Psoas muscle (tissue), 8 donors: ENCODE measurements around the gene CCDC187. TPM values are rescaled to one million over a fixed set of nuclear protein-coding genes. Genes with fewer than 3 reads are reported as not detected.

Experiments
- ATAC-seq, 4 donors: fragments of 200-7000 bp; cut with Tn5 transposase; one replicate each; pipeline ENCODE4 v1.9.1; 2020; ENCODE audit warnings: moderate library complexity in 3 of 4, mild to moderate bottlenecking in 2 of 4
- DNase-seq, 2 donors: peaks; one replicate each; pipeline ENCODE4 v3.0.0-alpha.2; 2020
- H3K27ac ChIP-seq: fragments of 200-600 bp; one replicate; pipeline ENCODE4 v1.8.0; 2022
- H3K27me3 ChIP-seq, 3 donors: fragments of 200-600 bp in 1 of 3; one replicate each; pipeline versions ENCODE4 v1.6.1 to v1.8.0; 2013 to 2022; ENCODE audit warnings: low read length in 2 of 3, mild to moderate bottlenecking in 2 of 3, moderate library complexity in 1 of 3; ENCODE audit not compliant: insufficient read depth in 3 of 3
- H3K36me3 ChIP-seq, 2 donors: fragments of 200-600 bp in 1 of 2; one replicate each; pipeline versions ENCODE4 v1.6.1 to v1.8.0; 2013 to 2022; ENCODE audit warnings: low read depth in 1 of 2, mild to moderate bottlenecking in 1 of 2, moderate library complexity in 1 of 2; ENCODE audit not compliant: insufficient read depth in 1 of 2
- H3K4me1 ChIP-seq: fragments of 200-600 bp; one replicate; pipeline ENCODE4 v1.8.0; 2022
- H3K4me3 ChIP-seq: fragments of 200-600 bp; one replicate; pipeline ENCODE4 v1.8.0; 2022; ENCODE audit warnings: mild to moderate bottlenecking
- H3K9me3 ChIP-seq: fragments of 200-600 bp; one replicate; pipeline ENCODE4 v1.8.0; 2022
- CTCF ChIP-seq: fragments of 200-600 bp; IDR thresholded peaks from one replicate; pipeline ENCODE4 v1.8.0; 2022; ENCODE audit warnings: antibody characterized with exemption
- WGBS, 3 donors: extraction: QIAGEN DNeasy Blood & Tissue Kit; methylation state at CpG; one replicate each; pipeline versions ENCODE4 v1.1.6 to v1.1.7; 2013; 5-methylcytosine and 5-hydroxymethylcytosine counted together
- intact Hi-C, 2 donors: fragments of 100-400 bp; cut with DNase I; formaldehyde crosslinking; loops; one replicate each; pipeline versions ENCODE4 v1.11.0 to v1.14.2; 2022
- polyA plus RNA-seq, 3 donors: library from polyadenylated mRNA; stranded (reverse); fragments of 200-250 nt; gene quantifications; one replicate each; pipeline ENCODE4 v1.2.3, GENCODE V29; 2013
- total RNA-seq, 4 donors: library from RNA; stranded (reverse); fragmentation: NEBNext Ultra II Directional in 2 of 4; extraction: Animal tissue kit (Norgen Biotek cat#: 25700) in 2 of 4; gene quantifications; one replicate each; pipeline versions ENCODE4 v1.2.1 to v1.2.4, GENCODE V29; 2021 to 2023
- donor health status: healthy with polysubstance abuse.
- donor health status: DM: no; HTN: no; CAD: no; lungs with moderate emphysema.
- donor health status: Bipolar disorder and iron deficiency.
- donor health status: healthy.
- donor health status: DM: yes; HTN: yes; CAD: no.
- donor health status: DM: no; HTN: no; CAD: no.
- donor health status: DM: no; HTN: no; CAD: no.
- donor health status: DM: yes; HTN: yes; CAD: no.

Gene CCDC187
- total and polyA plus RNA-seq, 7 donors, result not detected

- ATAC-seq (no peak), DNase-seq (peak in 1 of 2 donors; percentile 26)
- 76 to 91% (median 81%) methylated on average over 5 of the region's 5 CpGs for WGBS, 3 donors
Observed at GRCh38 chr9:136294437-136294836, 9.5 kb downstream of the CCDC187 start.

GRCh38 chr9:136293476-136294077 lies 10.3 kb downstream of the CCDC187 start:
- intact Hi-C loops, result no loop called here
- ATAC-seq, result no peak

More at GRCh38 chr9:136294437-136294836, 9.5 kb downstream of the CCDC187 start:
- no peaks in the 10 kb centered on the region for H3K4me1 ChIP-seq
- no peak overlapping the region for H3K4me3 ChIP-seq
- H3K9me3 ChIP-seq, result no peaks in the 10 kb centered on the region
- no peaks in the 10 kb centered on the region for H3K36me3 ChIP-seq
- peaks cover 0 to 55% (median 15%) of the 10 kb centered on the region in 3 donors for H3K27me3 ChIP-seq
- intact Hi-C loops, result no loop called here
- H3K27ac ChIP-seq, result no peak overlapping the region
- TF ChIP-seq CTCF, result no peak

GRCh38 chr9:136292591-136293448 lies 11.1 kb downstream of the CCDC187 start:
- Histone ChIP-seq H3K9me3 (no peaks in the 10 kb centered on the region), H3K4me1 (no peaks in the 10 kb centered on the region), H3K27me3 (peaks cover 0 to 63% (median 19%) of the 10 kb centered on the region in 3 donors), H3K4me3 (no peak overlapping the region), H3K27ac (no peak overlapping the region), H3K36me3 (no peaks in the 10 kb centered on the region)
- intact Hi-C loops, result no loop called here
- peak; percentile 13 to 46 for DNase-seq
- TF ChIP-seq CTCF, result no peak
- WGBS, 3 donors, result 23 to 40% (median 28%) methylated on average over 28 to 34 of the region's 34 CpGs
- no peak for ATAC-seq

More at GRCh38 chr9:136293476-136294077, 10.3 kb downstream of the CCDC187 start:
- Histone ChIP-seq H3K4me1 (no peaks in the 10 kb centered on the region), H3K36me3 (no peaks in the 10 kb centered on the region), H3K27me3 (peaks cover 0 to 62% (median 15%) of the 10 kb centered on the region in 3 donors), H3K9me3 (no peaks in the 10 kb centered on the region), H3K4me3 (no peak overlapping the region), H3K27ac (no peak overlapping the region)
- no peak for TF ChIP-seq CTCF
- DNase-seq, result peak in 1 of 2 donors; percentile 34
- 83 to 86% (median 83%) methylated on average over 14 of the region's 14 CpGs for WGBS, 3 donors

- no peaks in the 10 kb centered on the region for H3K9me3 ChIP-seq
- H3K36me3 ChIP-seq, result no peaks in the 10 kb centered on the region
- no peaks in the 10 kb centered on the region for H3K4me1 ChIP-seq
- WGBS, 3 donors, result 59 to 66% (median 60%) methylated on average over 18 to 19 of the region's 19 CpGs
- no peak for TF ChIP-seq CTCF
- DNase-seq, result peak; percentile 10 to 35
- no peak for ATAC-seq
- no peak overlapping the region for H3K4me3 ChIP-seq
- intact Hi-C loops, result no loop called here
- peaks cover 0 to 61% (median 20%) of the 10 kb centered on the region in 3 donors for H3K27me3 ChIP-seq
- H3K27ac ChIP-seq, result no peak overlapping the region
Observed at GRCh38 chr9:136292026-136292538, 11.8 kb downstream of the CCDC187 start.
